Amniotic epithelial cell (primary cell): ENCODE data around the gene RASIP1.
"Not testable (repeated sequence)": the region's sequence is repeated elsewhere in the genome, so short reads cannot be mapped to it uniquely, and the experiment has no call there.

Experiments used
- DNase-seq: peaks from one replicate; pipeline ENCODE4 v3.0.0-alpha.2; 2010; ENCODE audit warnings: low read depth

RASIP1 gene

GRCh38 chr19:48711106-48711662 lies 29.2 kb downstream of the RASIP1 start:
- no peak for DNase-seq

DNA sequence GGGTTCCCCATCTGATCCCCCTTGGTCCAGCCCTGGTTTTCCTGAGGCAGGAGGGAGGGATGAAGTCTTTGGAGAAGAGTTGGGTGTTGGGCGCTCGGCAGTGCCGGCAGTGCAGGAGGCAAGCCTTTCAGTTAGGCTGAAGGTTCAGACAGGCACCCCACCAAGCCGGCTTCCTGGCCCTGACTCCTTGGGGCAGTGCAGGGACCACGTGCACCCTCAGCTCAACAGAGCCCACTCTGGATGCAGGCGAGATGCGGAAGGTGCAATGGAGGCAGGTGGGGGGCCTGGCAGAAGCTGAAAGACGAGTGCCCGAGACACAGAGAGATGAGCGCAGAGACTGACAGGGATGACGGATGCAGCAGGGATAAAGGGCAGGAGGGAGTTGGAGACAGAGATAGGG lies 31.9 kb downstream of the RASIP1 start:
- DNase-seq, result no peak

GRCh38 chr19:48705431-48705830 lies 35.0 kb downstream of the RASIP1 start:
- DNase-seq, result no peak

- no peak for DNase-seq
Measured at GRCh38 chr19:48703316-48703715, 37.1 kb downstream of the RASIP1 start.

DNA sequence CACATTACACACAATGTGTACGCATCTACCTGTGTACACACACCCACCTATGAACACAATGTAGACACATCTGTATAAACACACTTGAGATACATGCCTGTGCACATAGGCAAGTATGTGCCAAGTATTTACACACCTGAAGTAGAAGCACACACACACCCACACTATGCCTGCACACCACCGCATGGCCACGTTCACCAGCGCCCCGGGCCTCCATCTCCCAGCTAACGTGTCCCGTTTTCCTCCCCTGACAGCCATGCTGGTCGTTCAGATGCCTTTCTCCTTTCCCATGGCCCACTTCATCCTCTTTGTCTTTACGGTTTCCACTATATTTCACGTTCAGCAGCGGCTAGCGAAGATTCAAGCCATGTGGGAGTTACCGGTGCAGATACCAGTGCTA lies 37.7 kb downstream of the RASIP1 start:
- no peak for DNase-seq

DNA sequence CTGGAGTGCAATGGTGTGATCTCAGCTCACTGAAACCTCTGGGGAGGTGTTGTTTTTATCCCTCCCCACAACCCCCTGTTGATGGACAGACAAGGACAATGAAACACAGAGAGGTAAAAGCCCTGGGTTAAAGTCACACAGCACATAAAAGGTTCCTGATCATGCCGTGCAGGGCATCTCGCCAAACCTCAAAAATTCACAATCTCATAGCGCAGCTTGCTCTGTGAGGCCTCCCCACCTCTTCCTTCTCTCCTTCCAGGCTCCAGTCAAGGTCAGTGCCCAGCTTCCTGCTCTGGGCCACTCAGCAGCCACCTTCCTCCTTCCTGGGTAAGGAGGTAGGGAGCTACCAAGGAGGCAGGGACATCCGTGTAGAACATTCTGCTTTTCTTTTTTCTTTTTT lies 42.4 kb downstream of the RASIP1 start:
- DNase-seq, result peak; percentile 87

- DNase-seq, result no peak
Measured at GRCh38 chr19:48696353-48697010, 43.9 kb downstream of the RASIP1 start.

DNA sequence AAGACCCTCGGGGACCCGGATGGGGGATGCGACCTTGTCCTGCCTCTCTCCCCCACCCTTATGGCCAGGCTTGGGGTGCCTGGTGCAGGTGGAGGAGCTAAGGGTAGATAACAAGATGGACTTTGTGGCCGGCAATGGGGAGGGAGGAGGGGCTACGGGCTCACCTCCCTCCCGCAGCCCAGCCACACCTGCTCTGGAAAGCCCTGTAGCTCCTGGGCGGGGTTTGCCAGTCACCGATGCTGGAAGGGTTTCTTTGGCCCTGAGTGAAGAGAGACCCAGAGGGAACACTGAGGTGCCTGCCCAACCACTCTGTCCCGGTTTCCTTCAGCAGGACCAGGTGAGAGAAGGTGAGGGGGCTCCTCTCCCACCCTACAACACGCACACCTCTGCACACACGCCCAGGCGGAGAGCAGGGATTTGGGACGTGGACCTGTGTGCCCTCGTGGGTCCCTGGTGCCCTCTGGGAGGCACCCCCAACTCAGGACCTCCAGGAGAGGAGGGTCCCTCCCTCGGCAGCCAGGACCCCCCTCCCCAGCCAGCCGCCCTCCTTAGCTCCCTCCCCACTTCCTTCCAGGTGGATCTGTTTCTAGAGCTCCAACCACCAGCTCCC lies 44.6 kb downstream of the RASIP1 start, which contains the start of gene FUT2:
FUT2 (plus strand) TSS at position 229 of the 610 bp plus-strand sequence. CDS start 6,986 bp downstream, outside the sequence.
- no peak for DNase-seq

DNA sequence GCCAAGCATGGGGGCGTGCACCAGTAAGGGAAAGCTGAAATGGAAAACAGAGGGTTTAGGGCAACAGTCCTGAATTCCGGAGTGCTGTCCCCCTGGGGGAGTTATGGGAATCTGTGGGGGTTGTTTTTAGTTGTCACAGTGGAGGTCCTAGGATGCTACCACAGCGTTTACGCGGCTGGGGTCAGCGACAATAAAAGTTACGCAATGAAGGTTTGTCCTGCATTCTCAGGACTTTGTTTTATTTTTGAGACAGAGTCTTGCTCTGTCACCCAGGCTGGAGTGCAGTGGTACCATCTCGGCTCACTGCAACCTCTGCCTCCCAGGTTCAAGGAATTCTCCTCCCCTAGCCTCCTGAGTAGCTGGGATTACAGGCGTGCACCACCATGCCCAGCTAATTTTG lies 46.8 kb downstream of the RASIP1 start:
- DNase-seq, result not testable (repeated sequence)

DNA sequence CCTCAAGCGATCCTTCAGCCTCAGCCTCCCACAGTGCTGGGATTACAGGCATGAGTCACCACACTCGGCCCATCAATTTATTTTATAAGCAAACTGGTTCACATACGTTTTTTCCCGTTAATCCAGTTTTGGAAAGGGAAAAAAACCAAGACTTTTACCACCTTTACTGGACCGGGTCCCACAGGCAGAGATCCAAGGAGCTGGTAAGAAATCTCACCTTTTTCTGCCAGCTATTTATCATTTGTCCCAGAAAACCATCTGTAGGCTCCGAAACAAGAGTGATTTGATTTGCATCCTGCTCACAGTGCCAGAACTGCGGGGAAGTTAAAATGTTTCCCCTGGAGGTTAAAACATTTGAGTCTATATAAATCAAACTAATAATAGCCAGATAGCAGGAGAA lies 51.0 kb downstream of the RASIP1 start:
- DNase-seq, result peak; percentile 7

GRCh38 chr19:48687776-48688175 lies 52.6 kb downstream of the RASIP1 start:
- DNase-seq, result no peak

DNA sequence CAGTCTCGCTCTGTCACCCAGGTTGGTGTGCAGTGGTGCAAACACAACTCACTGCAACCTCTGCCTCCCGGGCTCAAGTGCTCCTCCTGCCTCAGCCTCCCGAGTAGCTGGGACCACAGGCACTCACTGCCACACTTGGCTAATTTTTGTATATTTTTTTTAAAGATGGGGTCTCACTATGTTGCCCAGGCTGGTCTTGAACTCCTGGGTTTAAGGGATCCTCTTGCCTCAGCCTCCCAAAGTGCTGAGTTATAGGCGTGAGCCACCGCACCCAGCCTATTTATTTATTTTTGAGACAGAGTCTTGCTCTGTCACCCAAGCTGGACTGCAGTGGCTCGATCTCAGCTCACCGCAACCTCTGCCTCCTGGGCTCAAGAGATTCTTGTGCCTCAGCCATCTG lies 53.8 kb downstream of the RASIP1 start:
- DNase-seq, result not testable (repeated sequence)

GRCh38 chr19:48686088-48686487 lies 54.3 kb downstream of the RASIP1 start:
- DNase-seq, result no peak

DNA sequence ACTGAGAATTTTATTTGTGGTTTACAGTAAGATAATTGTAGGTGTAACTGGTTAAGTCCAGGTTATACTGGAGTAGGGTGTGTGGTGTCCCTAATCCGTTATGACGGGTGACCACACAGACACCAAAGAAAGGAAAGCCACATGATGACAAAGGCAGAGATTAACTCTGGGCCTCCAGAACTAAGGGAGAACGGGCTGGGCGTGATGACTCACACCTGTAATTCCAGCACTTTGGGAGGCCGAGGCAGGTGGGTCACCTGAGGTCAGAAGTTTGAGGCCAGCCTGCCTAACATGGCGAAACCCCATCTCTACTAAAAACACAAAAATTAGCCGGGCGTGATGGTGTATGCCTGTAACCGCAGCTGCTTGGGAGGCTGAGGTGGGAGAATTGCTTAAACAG lies 54.8 kb downstream of the RASIP1 start:
- DNase-seq, result no peak

DNA sequence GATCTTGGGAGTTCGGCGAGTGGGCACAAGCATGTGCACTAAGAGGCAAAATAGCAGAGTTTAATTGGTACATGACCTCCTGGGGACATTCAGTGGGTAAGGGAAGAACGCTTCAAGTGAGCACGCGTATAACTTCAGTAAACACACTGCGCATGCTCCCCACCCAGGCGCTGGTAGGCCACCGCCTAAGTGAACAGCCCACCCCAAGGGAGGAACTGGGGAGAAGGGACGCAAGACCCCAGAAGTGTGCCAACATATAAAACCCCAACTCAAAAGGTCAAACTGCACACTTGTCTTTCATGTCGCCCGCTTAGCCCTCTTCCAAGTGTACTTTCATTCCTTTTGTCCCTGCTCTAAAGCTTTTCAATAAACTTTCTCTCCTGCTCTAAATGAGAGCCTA lies 57.1 kb downstream of the RASIP1 start:
- peak; percentile 8 for DNase-seq

- DNase-seq, result peak; percentile 97
Measured at GRCh38 chr19:48681127-48681470, 59.3 kb downstream of the RASIP1 start.

- DNase-seq, result no peak
Measured at GRCh38 chr19:48680436-48681126, 59.8 kb downstream of the RASIP1 start.

DNA sequence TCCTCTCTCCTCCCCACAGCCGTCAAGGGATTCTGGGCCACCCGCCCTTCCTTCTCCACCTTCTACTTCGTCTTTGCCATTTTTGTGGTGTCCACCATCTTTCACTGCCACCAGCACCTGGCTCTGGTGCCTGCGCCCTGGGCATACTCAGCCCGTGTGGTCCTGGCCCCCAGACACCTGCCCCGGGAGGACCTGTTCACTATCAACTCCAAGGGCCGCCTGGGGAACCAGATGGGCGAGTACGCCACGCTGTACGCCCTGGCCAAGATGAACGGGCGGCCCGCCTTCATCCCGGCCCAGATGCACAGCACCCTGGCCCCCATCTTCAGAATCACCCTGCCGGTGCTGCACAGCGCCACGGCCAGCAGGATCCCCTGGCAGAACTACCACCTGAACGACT lies 60.4 kb downstream of the RASIP1 start:
- DNase-seq, result not testable (repeated sequence)

DNA sequence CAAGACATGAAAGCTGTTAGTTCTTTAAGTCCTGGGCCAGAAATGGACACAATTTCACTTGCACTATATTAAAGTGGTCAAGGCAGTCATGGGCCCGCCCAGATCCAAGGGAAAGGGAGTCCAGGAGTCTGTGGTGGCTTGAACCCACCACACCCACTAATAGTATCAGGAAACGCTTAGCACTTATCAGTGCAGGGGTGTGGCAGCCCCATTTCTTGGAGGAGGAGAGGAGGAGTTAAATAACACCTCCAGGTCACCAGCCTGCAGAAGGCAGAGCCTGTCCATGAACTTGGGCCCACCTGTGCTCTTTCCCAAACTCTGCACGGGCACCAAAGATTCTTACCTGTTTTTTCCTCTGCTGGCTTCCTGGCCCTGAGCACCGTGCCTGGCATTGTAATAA lies 62.2 kb downstream of the RASIP1 start:
- no peak for DNase-seq

DNA sequence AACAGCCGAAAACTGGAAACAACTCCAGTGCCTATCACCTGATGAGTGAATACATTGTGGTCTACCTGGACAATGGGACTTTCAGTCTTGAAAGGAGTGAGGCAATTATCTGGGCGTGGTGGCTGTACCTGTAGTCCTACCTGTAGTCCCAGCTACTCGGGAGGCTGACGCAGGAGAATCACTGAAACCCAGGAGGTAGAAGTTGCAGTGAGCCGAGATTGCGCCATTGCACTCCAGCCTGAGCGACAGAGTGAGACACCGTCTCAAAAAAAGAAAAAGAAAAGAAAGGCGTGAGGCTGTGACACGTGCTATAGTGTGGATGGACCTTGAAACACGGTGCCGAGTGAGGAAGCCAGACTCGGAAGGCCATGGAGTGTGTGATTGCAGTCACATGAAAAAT lies 63.5 kb downstream of the RASIP1 start:
- no peak for DNase-seq

DNA sequence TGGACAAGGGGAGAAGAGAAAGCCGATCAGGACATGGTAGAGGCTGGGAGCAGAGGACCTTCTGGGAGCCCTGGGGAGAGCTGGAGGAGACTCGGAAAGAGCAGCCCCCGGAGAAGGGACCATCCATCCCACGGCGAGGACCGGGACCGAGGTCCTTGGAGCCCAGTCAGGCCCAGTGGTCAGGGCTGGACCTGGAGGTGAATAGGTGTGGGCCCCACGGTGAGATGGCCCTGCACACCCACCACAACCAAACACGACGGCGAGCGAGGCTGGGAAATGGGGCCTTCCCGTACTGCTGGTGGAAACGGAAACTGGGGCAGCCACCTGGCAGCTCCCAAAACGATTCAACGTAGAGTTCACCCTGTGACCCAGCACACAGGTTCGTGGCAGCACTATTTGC lies 63.9 kb downstream of the RASIP1 start:
- DNase-seq, result no peak

DNA sequence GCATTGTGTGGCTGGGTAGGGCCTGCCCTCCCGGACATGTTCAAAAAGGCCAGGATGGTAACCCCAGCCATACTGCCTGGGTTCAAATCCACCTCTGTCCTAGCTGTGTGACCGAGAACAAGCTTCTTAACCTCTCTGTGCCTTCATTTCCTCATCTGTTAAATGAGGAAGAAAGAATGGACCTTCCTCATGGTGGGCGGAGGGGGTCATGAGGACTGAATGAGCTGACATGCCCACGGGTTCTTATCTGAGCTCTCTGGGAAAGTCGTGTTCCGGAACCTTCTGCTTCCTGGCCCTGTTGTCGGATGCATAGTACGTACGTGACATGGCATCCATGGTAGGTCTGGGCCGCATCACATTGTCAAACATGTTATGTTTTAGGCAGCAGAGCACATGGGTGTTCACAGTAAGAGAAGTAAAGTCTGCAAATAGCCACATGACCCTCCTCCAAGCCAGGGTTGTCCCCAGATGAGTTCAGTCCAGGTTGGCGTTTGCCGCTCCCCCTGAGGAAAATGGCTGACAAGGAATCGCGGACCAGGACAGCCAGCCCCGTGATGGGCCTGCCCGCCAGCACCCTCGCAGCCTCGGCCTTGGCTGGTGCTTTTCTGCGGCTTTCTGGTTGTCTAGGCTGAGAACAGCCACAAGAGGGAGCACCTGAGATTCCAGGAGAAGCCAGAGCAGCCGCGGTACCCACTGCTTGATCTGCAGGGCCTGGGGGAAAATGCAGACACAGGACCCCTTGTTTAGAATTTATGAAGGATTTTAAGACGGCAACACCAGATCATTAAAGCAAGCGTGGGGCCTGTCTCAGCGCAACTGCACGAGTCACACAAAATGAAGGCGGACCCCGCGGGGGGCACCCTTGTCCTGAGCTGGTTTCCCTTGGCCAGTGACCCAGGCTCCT lies 65.2 kb downstream of the RASIP1 start:
- DNase-seq, result peak; percentile 67
